ENCODE results near the gene SH2D3A. TPM values are rescaled to one million over a fixed set of nuclear protein-coding genes. Genes with fewer than 3 reads are reported as not detected.
A peak's percentile ranks its signal among the peaks of the same experiment; 100 is the strongest.

SH2D3A gene
- total RNA-seq, 4 donors from 2014 or later, result 41.4 to 127 (median 55.5) TPM

- Histone ChIP-seq H3K36me3 (no peaks in the 10 kb centered on the region), H3K4me3 (no peak overlapping the region), H3K27me3 (no peaks in the 10 kb centered on the region), H3K4me1 (peaks cover 0 to 15% (median 0%) of the 10 kb centered on the region in 4 donors), H3K9me3 (no peaks in the 10 kb centered on the region), H3K27ac (peak overlapping the region in 1 of 4 donors; percentile 14)
- no peak for TF ChIP-seq CTCF (IDR thresholded peaks at IDR 0.05)
- no peak for TF ChIP-seq EP300 (IDR thresholded peaks at IDR 0.05; ENCODE audit: low read depth)
- TF ChIP-seq POLR2AphosphoS5 (IDR thresholded peaks at IDR 0.05), result no peak
- no peak for TF ChIP-seq POLR2A (IDR thresholded peaks at IDR 0.05)
- 89 to 91% methylated on average over 3 of the region's 3 CpGs for WGBS, 2 donors (ENCODE audit: low coverage in 1 of 2)
- in situ Hi-C loops (cut with MboI; ENCODE audit: low pct_ligation_motif_present in 1 of 4, low pct_unique_long_range_greater_than_20kb in 1 of 4, low sequenced_read_pairs in 3 of 4), result loop anchor here in 1 of 4 donors (25.0 kb wide), 1 partner anchor 142 kb away; no protein-coding TSS in a partner anchor
- no peak for DNase-seq
- intact Hi-C loops (cut with DNase I; ENCODE audit: low total_unique reads), result no loop called here
Measured at GRCh38 chr19:6719992-6720368, 47.3 kb downstream of the SH2D3A start.

- 78 to 87% methylated on average over 4 to 6 of the region's 6 CpGs for WGBS, 2 donors (ENCODE audit: low coverage in 1 of 2)
- H3K36me3 ChIP-seq, result no peaks in the 10 kb centered on the region
- no peak for TF ChIP-seq EP300 (IDR thresholded peaks at IDR 0.05; ENCODE audit: low read depth)
- TF ChIP-seq POLR2AphosphoS5 (IDR thresholded peaks at IDR 0.05), result no peak
- TF ChIP-seq POLR2A (IDR thresholded peaks at IDR 0.05), result no peak
- TF ChIP-seq CTCF (IDR thresholded peaks at IDR 0.05), result no peak
- no peak overlapping the region for H3K4me3 ChIP-seq
- in situ Hi-C loops (cut with MboI; ENCODE audit: low pct_ligation_motif_present in 1 of 4, low pct_unique_long_range_greater_than_20kb in 1 of 4, low sequenced_read_pairs in 3 of 4), result loop anchor here in 1 of 4 donors (25.0 kb wide), 1 partner anchor 143 kb away; no protein-coding TSS in a partner anchor
- H3K9me3 ChIP-seq, result no peaks in the 10 kb centered on the region
- intact Hi-C loops (cut with DNase I; ENCODE audit: low total_unique reads), result no loop called here
- H3K27me3 ChIP-seq, result no peaks in the 10 kb centered on the region
- peaks cover 0 to 15% (median 0%) of the 10 kb centered on the region in 4 donors for H3K4me1 ChIP-seq
- peak overlapping the region in 1 of 4 donors; percentile 12 for H3K27ac ChIP-seq
- DNase-seq, result no peak
Measured at GRCh38 chr19:6719540-6719861, 47.7 kb downstream of the SH2D3A start.

GRCh38 chr19:6718741-6719539 is 48.3 kb downstream of the SH2D3A start:
- Histone ChIP-seq H3K27ac (no peak overlapping the region), H3K27me3 (no peaks in the 10 kb centered on the region), H3K4me3 (no peak overlapping the region), H3K36me3 (no peaks in the 10 kb centered on the region), H3K4me1 (peaks cover 0 to 15% (median 0%) of the 10 kb centered on the region in 4 donors), H3K9me3 (no peaks in the 10 kb centered on the region)
- in situ Hi-C loops (cut with MboI; ENCODE audit: low pct_ligation_motif_present in 1 of 4, low pct_unique_long_range_greater_than_20kb in 1 of 4, low sequenced_read_pairs in 3 of 4) (loop anchor here in 1 of 4 donors (25.0 kb wide), 1 partner anchor 143 kb away; no protein-coding TSS in a partner anchor), intact Hi-C loops (cut with DNase I; ENCODE audit: low total_unique reads) (no loop called here)
- 66 to 83% methylated on average over 8 to 21 of the region's 21 CpGs for WGBS, 2 donors (ENCODE audit: low coverage in 1 of 2)
- DNase-seq, result no peak
- TF ChIP-seq POLR2A (IDR thresholded peaks at IDR 0.05) (no peak), POLR2AphosphoS5 (IDR thresholded peaks at IDR 0.05) (no peak), EP300 (IDR thresholded peaks at IDR 0.05; ENCODE audit: low read depth) (no peak), CTCF (IDR thresholded peaks at IDR 0.05) (no peak)

- TF ChIP-seq CTCF (IDR thresholded peaks at IDR 0.05) (no peak), POLR2A (IDR thresholded peaks at IDR 0.05) (no peak), EP300 (IDR thresholded peaks at IDR 0.05; ENCODE audit: low read depth) (no peak), POLR2AphosphoS5 (IDR thresholded peaks at IDR 0.05) (no peak)
- H3K4me1 ChIP-seq, result peaks cover 0 to 13% (median 0%) of the 10 kb centered on the region in 4 donors
- whole genome bisulfite sequencing, 2 donors (ENCODE audit: low coverage in 1 of 2), result 78% methylated on average over 23 of the region's 23 CpGs; no CpG with 5 or more reads in 1 of the 2 donors
- H3K36me3 ChIP-seq, result no peaks in the 10 kb centered on the region
- H3K27me3 ChIP-seq, result no peaks in the 10 kb centered on the region
- intact Hi-C loops (cut with DNase I; ENCODE audit: low total_unique reads) (no loop called here), in situ Hi-C loops (cut with MboI; ENCODE audit: low pct_ligation_motif_present in 1 of 4, low pct_unique_long_range_greater_than_20kb in 1 of 4, low sequenced_read_pairs in 3 of 4) (loop anchor here in 1 of 4 donors (25.0 kb wide), 1 partner anchor 144 kb away; no protein-coding TSS in a partner anchor)
- no peak overlapping the region for H3K27ac ChIP-seq
- DNase-seq, result no peak
- H3K4me3 ChIP-seq, result no peak overlapping the region
- no peaks in the 10 kb centered on the region for H3K9me3 ChIP-seq
Measured at GRCh38 chr19:6718111-6718740, 49.0 kb downstream of the SH2D3A start.
